Measurements from ENCODE around the gene ZNF497. TPM values are rescaled to one million over a fixed set of nuclear protein-coding genes. Genes with fewer than 3 reads are reported as not detected.
A peak's percentile ranks its signal among the peaks of the same experiment; 100 is the strongest.

Gene ZNF497
- total RNA-seq, 2 experiments from 2014 or later, result 1.5 to 1.7 TPM

DNA sequence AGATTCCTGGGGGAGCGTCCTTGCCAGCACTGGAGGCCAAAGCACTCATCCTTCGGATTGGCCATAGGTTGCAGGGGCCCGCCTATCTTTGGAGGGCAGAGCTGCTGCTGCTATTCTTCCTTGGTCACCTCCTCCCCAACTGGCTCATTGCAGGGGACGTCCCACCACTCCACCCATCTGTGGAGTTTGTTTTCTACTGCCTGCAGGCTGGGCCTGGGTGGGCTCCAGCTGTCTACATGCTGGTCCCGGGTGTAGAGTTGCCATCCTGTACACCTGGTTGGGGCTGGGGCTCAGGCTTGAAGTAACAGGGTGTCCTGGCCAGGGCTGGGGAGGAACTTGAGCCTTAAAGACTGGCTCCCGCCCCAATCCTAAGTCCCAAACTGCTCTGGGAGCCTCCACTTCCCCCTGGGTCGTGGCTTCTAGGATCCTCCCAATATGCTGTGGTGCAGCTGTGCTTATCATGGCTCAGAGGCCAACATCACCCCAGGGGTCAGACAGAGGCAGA, 35.0 kb upstream of the ZNF497 start:
- no peak overlapping the region for H3K27ac Mint-ChIP-seq

DNA sequence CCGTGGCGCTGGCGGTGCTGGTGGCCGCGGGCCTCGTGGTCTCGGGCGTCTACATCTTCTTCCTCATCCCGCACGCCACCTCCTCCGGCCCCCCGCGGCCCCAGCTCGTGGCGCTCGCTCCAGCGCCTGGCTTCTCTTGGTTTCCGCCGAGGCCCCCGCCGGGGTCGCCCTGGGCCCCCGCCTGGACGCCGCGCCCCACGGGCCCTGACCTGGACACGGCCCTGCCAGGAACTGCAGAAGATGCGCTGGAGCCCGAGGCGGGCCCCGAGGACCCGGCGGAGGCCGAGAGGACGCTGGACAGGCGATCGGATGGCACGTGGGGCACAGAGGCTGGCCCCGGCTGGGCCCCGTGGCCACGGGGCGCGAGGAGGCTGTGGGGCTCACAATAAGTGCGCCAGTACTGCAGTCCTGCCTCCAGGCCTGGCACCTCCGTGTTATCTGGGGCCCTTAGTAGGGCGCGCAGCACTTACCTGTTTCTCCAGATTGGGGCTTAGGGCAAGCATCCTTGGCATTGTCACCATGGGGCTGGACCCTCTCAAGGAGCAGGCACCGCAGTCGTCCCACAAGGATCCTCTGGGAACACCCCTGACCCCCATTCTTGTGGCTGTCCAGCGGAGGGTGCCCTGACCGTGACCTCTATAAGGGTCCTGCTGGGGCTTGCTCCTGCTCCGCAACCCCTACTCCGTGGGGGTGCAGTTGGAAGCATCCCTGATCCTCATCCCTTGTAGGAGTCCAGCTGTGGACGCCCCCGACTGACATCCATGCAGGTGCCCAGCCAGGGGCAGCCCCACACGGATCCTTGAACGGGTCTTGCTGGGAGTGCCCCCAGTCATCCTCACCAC, 34.4 kb upstream of the ZNF497 start:
- DNase-seq, result no peak
- Mint-ChIP-seq H3K9me3 (no peaks in the 10 kb centered on the region), H3K36me3 (peaks cover 22% of the 10 kb centered on the region), H3K4me3 (no peak overlapping the region), H3K4me1 (peaks cover 20% of the 10 kb centered on the region), H3K27ac (no peak overlapping the region), H3K27me3 (peaks cover 23% of the 10 kb centered on the region)

More for the DNA sequence above, 35.0 kb upstream of the ZNF497 start:
- Mint-ChIP-seq H3K9me3 (no peaks in the 10 kb centered on the region), H3K4me3 (no peak overlapping the region), H3K4me1 (peaks cover 20% of the 10 kb centered on the region), H3K27me3 (peaks cover 23% of the 10 kb centered on the region), H3K36me3 (peaks cover 22% of the 10 kb centered on the region)
- no peak for DNase-seq

- Mint-ChIP-seq H3K4me3 (peak overlapping the region; percentile 36), H3K27ac (peak overlapping the region; percentile 7), H3K4me1 (peaks cover 21% of the 10 kb centered on the region), H3K9me3 (no peaks in the 10 kb centered on the region), H3K27me3 (peaks cover 23% of the 10 kb centered on the region), H3K36me3 (peaks cover 24% of the 10 kb centered on the region)
- no peak for DNase-seq
Measured at GRCh38 chr19:58395979-58396627, 33.6 kb upstream of the ZNF497 start.

GRCh38 chr19:58395220-58395978, 32.8 kb upstream of the ZNF497 start, which contains the start of gene RNF225:
Gene RNF225, plus strand, starts transcription at chr19:58395656. Its CDS starts 434 bp downstream, at chr19:58396090.
- H3K27ac Mint-ChIP-seq, result peak within 1 kb of the TSS; percentile 7
- DNase-seq, result no peak
- peaks cover 26% of the 10 kb centered on the region for H3K4me1 Mint-ChIP-seq
- H3K9me3 Mint-ChIP-seq, result no peaks in the 10 kb centered on the region
- peaks cover 23% of the 10 kb centered on the region for H3K27me3 Mint-ChIP-seq
- H3K36me3 Mint-ChIP-seq, result peaks cover 31% of the 10 kb centered on the region
- H3K4me3 Mint-ChIP-seq, result peak within 1 kb of the TSS; percentile 36

GRCh38 chr19:58394821-58395219, 32.3 kb upstream of the ZNF497 start:
- Mint-ChIP-seq H3K36me3 (peaks cover 35% of the 10 kb centered on the region), H3K9me3 (no peaks in the 10 kb centered on the region), H3K27ac (no peak overlapping the region), H3K27me3 (peaks cover 23% of the 10 kb centered on the region), H3K4me3 (no peak overlapping the region), H3K4me1 (peaks cover 29% of the 10 kb centered on the region)
- DNase-seq, result no peak

DNA sequence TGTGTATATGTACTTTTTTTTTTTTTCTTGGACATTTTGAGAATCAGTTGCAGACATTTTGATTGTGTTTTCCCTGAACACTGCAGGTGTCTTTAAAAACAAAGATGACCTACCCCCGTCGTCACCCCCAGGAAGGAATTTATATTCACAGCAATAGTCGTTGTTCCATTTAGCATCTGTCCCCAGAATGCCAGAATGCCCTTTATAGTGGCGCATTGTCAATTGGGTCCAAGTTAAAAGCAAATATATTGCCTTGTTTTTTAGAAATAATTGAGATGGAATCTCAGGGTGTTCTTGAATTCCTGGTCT, 31.1 kb upstream of the ZNF497 start:
- no peak overlapping the region for H3K4me3 Mint-ChIP-seq
- H3K36me3 Mint-ChIP-seq, result peaks cover 42% of the 10 kb centered on the region
- H3K27ac Mint-ChIP-seq, result no peak overlapping the region
- no peak for DNase-seq
- H3K9me3 Mint-ChIP-seq, result no peaks in the 10 kb centered on the region
- peaks cover 36% of the 10 kb centered on the region for H3K4me1 Mint-ChIP-seq
- H3K27me3 Mint-ChIP-seq, result peaks cover 16% of the 10 kb centered on the region

- Mint-ChIP-seq H3K9me3 (no peaks in the 10 kb centered on the region), H3K27me3 (peaks cover 16% of the 10 kb centered on the region), H3K4me3 (no peak overlapping the region), H3K36me3 (peaks cover 48% of the 10 kb centered on the region), H3K4me1 (peaks cover 38% of the 10 kb centered on the region), H3K27ac (no peak overlapping the region)
- DNase-seq, result no peak
Measured at GRCh38 chr19:58392945-58393724, 30.6 kb upstream of the ZNF497 start.

GRCh38 chr19:58388175-58388526, 25.6 kb upstream of the ZNF497 start:
- peaks cover 41% of the 10 kb centered on the region for H3K36me3 Mint-ChIP-seq
- H3K27ac Mint-ChIP-seq, result peak overlapping the region; percentile 98
- no peak for DNase-seq
- peak overlapping the region; percentile 98 for H3K4me3 Mint-ChIP-seq
- no peaks in the 10 kb centered on the region for H3K9me3 Mint-ChIP-seq
- H3K4me1 Mint-ChIP-seq, result peaks cover 35% of the 10 kb centered on the region
- H3K27me3 Mint-ChIP-seq, result no peaks in the 10 kb centered on the region

DNA sequence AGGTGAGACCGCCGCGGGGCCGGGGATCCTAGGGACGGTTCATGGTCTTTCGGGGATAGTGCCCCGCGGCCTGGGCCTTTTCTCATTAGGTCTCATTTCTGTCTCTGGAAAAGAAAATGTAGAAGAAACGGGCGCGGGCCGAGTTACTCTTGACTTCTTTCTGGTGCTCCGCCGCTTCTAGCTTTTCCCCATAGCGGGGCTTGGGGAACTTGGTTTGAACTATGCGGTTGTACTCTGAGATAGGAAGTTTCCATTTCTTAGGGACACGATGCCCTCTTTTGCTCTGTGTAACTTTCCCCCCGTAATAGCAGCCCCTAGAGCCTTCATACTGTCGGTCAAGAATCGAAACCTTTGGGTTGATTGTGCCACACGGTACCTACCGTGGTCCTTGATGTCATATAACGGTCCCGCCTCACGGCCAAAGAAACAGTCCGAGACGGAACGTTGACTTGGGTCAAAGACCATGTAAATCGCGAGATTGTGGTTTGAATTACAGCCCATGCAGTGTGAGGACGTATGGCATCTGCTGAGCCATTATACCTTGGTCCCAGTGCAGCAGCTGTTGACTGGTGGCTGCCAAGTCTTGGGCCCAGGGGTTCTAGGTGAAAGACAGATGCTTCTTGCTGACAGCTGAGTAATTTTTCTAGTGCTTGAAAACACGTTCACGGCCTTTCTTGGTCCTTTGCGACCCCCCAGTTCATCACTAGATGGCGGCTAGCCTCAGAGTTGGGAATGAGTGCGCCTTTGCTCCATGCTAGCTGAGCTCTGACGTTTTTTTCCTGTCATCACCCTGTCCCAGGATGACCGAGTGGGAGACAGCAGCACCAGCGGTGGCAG, 25.0 kb upstream of the ZNF497 start:
- Mint-ChIP-seq H3K27ac (peak overlapping the region; percentile 98), H3K4me3 (peak overlapping the region; percentile 98), H3K4me1 (peaks cover 31% of the 10 kb centered on the region), H3K27me3 (no peaks in the 10 kb centered on the region), H3K9me3 (no peaks in the 10 kb centered on the region), H3K36me3 (peaks cover 41% of the 10 kb centered on the region)
- no peak for DNase-seq

DNA sequence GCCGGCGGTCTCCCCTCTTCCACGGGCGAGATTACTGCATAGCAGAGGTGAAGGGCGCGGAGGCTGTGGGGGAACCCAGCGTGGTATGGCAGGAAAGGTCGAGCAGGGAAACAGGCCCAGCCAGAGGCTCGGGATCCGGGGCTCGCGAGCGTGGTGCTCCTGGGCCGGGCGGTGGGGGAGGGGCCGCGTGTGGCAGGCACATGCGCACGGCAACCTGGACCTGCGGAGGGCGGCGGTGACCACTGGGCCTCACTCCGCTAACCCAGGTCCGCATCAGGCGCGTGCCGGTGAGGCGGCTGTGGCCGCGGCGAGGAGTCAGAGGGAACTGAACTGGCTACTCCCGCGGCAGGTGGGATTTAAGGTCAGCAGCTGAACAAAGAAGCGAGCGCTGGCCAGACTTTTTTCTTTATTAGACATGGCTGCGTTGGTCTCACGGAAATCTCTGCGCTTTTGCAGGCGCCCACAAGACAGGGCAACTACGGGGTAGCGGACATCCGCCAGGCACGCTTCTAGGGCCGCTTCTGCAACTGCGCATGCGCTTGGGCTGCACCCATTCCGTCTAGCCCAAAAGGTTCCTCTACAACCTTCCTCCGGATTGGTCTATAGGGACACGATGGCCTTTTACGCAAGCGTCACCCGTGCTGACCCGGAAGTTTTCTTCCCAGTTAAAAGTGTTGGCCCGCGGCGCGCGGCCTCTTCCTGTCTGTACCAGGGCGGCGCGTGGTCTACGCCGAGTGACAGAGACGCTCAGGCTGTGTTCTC, 24.2 kb upstream of the ZNF497 start, which contains the start of gene RPS5:
Gene RPS5 (plus strand): TSS at position 694 of the 762 bp plus-strand sequence. CDS start 869 bp downstream, outside the sequence.
- no peaks in the 10 kb centered on the region for H3K27me3 Mint-ChIP-seq
- peaks cover 39% of the 10 kb centered on the region for H3K36me3 Mint-ChIP-seq
- peak within 1 kb of the TSS; percentile 98 for H3K4me3 Mint-ChIP-seq
- no peaks in the 10 kb centered on the region for H3K9me3 Mint-ChIP-seq
- peak; percentile 96 for DNase-seq
- peaks cover 35% of the 10 kb centered on the region for H3K4me1 Mint-ChIP-seq
- H3K27ac Mint-ChIP-seq, result peak within 1 kb of the TSS; percentile 98

- H3K27ac Mint-ChIP-seq, result peak overlapping the region; percentile 98
- peaks cover 36% of the 10 kb centered on the region for H3K36me3 Mint-ChIP-seq
- H3K4me3 Mint-ChIP-seq, result peak overlapping the region; percentile 98
- peak; percentile 41 for DNase-seq
- H3K9me3 Mint-ChIP-seq, result no peaks in the 10 kb centered on the region
- no peaks in the 10 kb centered on the region for H3K27me3 Mint-ChIP-seq
- H3K4me1 Mint-ChIP-seq, result peaks cover 34% of the 10 kb centered on the region
Measured at GRCh38 chr19:58385891-58386575, 23.5 kb upstream of the ZNF497 start.

GRCh38 chr19:58385313-58385890, 22.9 kb upstream of the ZNF497 start:
- peaks cover 28% of the 10 kb centered on the region for H3K4me1 Mint-ChIP-seq
- no peak for DNase-seq
- H3K27ac Mint-ChIP-seq, result peak overlapping the region; percentile 98

More at GRCh38 chr19:58385313-58385890, 22.9 kb upstream of the ZNF497 start:
- Mint-ChIP-seq H3K4me3 (peak overlapping the region; percentile 98), H3K9me3 (no peaks in the 10 kb centered on the region), H3K36me3 (peaks cover 30% of the 10 kb centered on the region), H3K27me3 (no peaks in the 10 kb centered on the region)
